EH (cell line): ENCODE data around the gene RELCH.

Experiments used
- DNase-seq: peaks from one replicate; pipeline ENCODE4 v3.0.0-alpha.2; 2015; ENCODE audit warnings: low read depth

RELCH gene

GRCh38 chr18:62321201-62321600 lies 134.1 kb downstream of the RELCH start:
- no peak for DNase-seq

GRCh38 chr18:62323483-62324180 lies 136.6 kb downstream of the RELCH start:
- no peak for DNase-seq

- DNase-seq = no peak
Measured at GRCh38 chr18:62324181-62324828, 137.2 kb downstream of the RELCH start.

- DNase-seq = no peak
Measured at GRCh38 chr18:62324917-62325805, 138.1 kb downstream of the RELCH start, which contains the start of gene TNFRSF11A. Gene TNFRSF11A, plus strand, starts transcription at chr18:62325310. Its CDS starts 43 bp downstream, at chr18:62325353.

- peak; percentile 23 for DNase-seq
Measured at GRCh38 chr18:62325806-62326645, 139.0 kb downstream of the RELCH start.

- no peak for DNase-seq
Measured at GRCh38 chr18:62326646-62327348, 139.7 kb downstream of the RELCH start.

- DNase-seq = no peak
Measured at GRCh38 chr18:62327977-62328376, 140.9 kb downstream of the RELCH start.

GRCh38 chr18:62328586-62329525 lies 141.8 kb downstream of the RELCH start:
- no peak for DNase-seq

GRCh38 chr18:62329691-62330454 lies 142.8 kb downstream of the RELCH start:
- DNase-seq = peak; percentile 89

- no peak for DNase-seq
Measured at GRCh38 chr18:62330650-62331049, 143.6 kb downstream of the RELCH start.

- DNase-seq = no peak
Measured at GRCh38 chr18:62331581-62332356, 144.7 kb downstream of the RELCH start.

GRCh38 chr18:62332431-62332830 lies 145.4 kb downstream of the RELCH start:
- DNase-seq = no peak

- no peak for DNase-seq
Measured at GRCh38 chr18:62332964-62333695, 146.1 kb downstream of the RELCH start.

- DNase-seq = peak; percentile 41
Measured at GRCh38 chr18:62334120-62334519, 147.1 kb downstream of the RELCH start.

GRCh38 chr18:62335494-62335893 lies 148.4 kb downstream of the RELCH start:
- DNase-seq = no peak

GRCh38 chr18:62336618-62337017 lies 149.6 kb downstream of the RELCH start:
- no peak for DNase-seq

GRCh38 chr18:62337336-62337735 lies 150.3 kb downstream of the RELCH start:
- DNase-seq = no peak
